HG02970 (cell line): ENCODE results near the gene GZF1.

Experiments
- ATAC-seq: cut with Tn5 transposase; IDR thresholded peaks from one replicate; pipeline ENCODE4 v1.9.1; 2021; ENCODE audit warnings: mild to moderate bottlenecking, moderate library complexity, moderate number of reproducible peaks; ENCODE audit not compliant: unreplicated experiment, low FRiP score

The GZF1 gene

DNA sequence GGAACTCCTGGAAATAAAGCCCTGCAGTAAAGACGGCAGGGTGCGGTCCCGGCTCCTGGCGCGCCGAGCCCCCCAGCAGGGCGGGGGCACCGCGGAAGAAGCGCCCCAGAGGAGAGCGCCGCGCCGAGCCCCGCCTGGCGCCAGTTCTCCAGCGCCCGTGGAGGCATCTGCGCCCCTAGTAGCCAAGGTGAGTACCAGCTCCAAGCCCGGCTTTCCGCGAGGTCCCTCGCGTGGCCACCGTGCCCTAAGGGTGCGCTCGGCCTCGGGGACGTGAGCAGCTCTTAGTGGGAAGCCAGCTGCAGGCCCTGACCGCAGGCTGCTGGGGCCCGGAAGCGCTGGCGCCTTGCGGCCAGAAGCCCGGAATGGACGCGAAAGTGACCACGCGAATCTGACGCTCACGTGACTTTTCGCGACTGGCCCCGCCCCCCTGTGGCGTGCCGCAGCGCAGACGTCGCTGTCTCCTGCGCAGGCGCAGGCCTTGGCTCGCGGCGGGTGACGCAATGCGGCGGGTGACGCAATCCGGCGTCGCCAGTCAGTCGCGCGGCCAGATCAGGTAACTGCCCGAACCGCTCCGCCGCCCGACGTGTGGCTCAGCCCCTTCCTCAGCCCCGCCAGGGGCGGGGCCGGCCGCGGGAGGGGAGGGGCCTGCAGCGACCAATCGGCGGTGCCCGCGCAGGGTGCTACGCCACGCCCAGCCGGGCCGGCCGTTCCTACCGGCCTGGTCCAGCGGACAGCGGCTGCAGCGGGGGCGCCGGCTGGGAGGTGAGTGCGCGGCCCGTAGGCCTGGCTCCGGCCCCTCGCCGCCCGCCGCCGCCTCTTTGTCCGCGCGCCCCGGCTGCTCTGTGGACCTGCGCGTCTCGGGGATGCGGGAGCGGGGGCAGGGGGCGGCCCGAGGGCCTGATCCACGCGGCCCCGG, at the start of gene GZF1:
GZF1 (plus strand) TSS at position 707 of the 916 bp plus-strand sequence. CDS start 2,202 bp downstream, outside the sequence.
- peak; percentile 75 for ATAC-seq

GRCh38 chr20:23313271-23313670, 48.7 kb upstream of the GZF1 start:
- no peak for ATAC-seq

- no peak for ATAC-seq
Measured at GRCh38 chr20:23314699-23315098, 47.3 kb upstream of the GZF1 start.

DNA sequence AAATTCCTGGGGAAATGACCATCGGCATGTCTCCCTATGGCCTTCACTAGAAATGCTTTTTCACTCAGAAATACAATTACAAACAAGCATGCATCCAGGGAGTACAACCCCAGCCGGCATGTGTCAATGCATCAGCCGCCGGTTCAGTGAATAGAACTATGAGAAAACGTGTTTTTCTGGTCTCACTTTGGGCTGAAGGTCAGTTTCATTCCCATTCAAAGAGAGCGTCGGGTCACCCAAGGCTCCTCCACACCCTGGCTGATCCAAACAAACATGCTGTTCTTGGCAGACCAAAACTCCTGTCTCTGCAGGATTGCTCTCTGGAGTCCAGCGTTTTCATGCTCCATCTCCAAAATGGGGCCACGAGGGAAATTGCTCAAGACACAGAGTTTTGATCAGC, 46.9 kb upstream of the GZF1 start:
- ATAC-seq = no peak

GRCh38 chr20:23316626-23317025, 45.4 kb upstream of the GZF1 start:
- no peak for ATAC-seq

DNA sequence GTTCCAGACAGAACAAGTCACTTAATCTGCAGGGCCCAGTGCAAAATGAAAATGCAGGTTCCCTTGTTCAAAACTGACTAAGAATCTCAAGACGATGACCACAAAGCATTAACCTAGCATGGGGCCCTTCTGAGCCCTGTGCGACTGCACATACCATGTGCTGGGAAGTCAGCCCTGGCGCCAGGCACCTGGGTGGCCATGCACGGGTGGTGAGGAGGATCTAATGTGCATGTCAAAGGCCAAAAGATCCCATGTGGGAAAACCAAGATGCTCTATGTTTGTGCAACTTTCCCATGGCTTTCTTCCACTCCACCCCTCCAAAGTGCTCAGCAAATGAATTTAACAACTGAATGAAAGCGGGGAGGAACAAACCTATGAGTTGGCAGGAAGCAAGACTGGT, 44.9 kb upstream of the GZF1 start:
- no peak for ATAC-seq

GRCh38 chr20:23318347-23318746, 43.6 kb upstream of the GZF1 start:
- no peak for ATAC-seq

GRCh38 chr20:23320317-23320716, 41.7 kb upstream of the GZF1 start:
- no peak for ATAC-seq

DNA sequence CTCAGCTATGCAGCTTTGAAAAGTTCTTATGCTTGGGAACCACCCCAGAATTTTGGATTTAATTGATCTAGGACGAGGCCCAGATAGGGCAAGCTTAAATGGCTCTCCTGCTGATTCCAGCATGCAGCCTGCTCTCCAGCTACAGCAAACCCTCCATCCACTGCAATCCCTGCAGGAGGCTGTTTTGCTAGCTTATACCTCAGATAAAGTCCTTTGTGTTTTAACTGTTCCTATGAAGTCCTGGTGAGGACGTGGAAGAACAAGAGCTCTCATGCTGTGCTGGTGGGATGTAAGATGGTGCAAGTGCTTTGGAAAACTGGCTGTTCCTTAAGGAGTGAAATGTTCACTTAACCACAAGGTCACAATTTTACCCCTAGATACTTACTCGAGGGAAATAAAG, 36.9 kb upstream of the GZF1 start:
- ATAC-seq = no peak

GRCh38 chr20:23326774-23327173, 35.2 kb upstream of the GZF1 start:
- no peak for ATAC-seq

GRCh38 chr20:23327617-23328333, 34.2 kb upstream of the GZF1 start:
- ATAC-seq = no peak

- no peak for ATAC-seq
Measured at GRCh38 chr20:23331450-23332350, 30.3 kb upstream of the GZF1 start.

DNA sequence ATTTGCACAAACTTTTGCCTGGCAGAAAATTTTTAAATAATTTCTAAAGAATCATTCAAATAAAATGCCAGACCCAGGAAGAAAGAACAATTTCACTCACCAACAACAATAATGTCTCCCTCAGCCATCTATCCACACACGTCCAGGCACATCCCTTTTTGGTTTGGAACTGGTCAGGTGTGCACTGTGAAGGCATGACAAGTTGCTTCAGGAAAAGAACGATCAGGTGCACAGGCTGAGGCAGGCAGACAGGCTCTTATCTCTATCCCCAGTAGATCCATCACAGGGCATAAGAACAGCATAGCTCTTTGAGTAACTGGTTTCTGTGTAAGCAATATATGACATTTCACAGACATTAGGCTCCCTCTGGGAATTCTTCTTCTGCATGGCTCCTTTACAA, 29.5 kb upstream of the GZF1 start:
- ATAC-seq = no peak

DNA sequence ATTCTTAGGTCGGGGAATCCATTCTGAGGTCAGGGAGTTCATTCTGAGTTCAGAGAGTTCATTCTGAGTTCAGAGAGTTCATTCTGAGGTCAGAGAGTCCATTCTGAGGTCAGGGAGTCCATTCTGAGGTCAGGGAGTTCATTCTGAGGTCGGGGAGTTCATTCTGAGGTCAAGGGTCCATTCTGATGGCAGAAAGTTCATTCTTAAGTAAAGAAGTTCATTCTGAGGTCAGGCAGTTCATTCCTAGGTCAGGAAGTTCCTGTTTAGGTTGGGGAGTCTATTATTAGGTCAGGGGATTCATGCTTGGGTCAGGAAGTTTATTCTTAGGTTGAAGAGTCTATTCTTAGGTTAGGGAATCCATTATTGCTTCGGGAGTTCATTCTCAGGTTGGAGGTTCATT, 27.9 kb upstream of the GZF1 start:
- ATAC-seq = no peak

DNA sequence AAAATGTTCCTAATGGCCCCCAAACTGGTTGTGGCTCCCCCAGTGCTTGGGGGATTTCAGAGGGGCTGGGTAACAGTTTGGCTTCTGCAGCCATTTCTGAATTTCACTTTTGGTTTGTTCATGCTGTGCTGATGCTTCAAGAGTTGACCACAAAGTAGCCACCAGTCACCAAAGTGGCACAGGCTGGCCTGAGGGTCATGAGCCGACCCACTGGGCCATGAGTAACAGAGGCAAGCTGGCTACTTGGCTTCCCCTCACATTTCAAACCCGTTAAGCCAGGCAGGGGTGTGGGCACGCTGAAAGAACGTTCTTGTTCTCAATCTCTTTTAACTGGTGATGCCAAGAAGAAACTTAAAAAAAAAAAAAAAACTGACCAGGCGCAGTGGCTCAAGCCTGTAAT, 26.5 kb upstream of the GZF1 start:
- no peak for ATAC-seq

DNA sequence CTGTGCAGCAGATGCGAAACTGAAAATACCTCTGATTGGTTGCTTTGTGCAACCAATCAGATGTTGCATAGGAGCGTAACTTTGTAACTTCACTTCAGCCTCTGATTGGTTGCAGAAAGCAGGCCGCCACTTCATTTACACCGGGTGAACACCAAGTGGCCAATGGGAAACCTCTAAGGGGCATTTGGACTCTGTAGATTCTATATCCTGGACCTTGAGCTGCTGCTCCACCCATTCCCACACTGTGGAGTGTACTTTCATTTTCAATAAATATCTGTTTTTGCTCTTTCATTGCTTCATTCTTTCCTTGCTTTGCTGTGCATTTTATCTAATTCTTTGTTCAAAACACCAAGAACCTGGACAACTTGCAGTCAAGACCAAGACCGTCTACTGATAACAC, 25.5 kb upstream of the GZF1 start:
- no peak for ATAC-seq

- no peak for ATAC-seq
Measured at GRCh38 chr20:23337312-23337711, 24.7 kb upstream of the GZF1 start.

- no peak for ATAC-seq
Measured at GRCh38 chr20:23339986-23340385, 22.0 kb upstream of the GZF1 start.

DNA sequence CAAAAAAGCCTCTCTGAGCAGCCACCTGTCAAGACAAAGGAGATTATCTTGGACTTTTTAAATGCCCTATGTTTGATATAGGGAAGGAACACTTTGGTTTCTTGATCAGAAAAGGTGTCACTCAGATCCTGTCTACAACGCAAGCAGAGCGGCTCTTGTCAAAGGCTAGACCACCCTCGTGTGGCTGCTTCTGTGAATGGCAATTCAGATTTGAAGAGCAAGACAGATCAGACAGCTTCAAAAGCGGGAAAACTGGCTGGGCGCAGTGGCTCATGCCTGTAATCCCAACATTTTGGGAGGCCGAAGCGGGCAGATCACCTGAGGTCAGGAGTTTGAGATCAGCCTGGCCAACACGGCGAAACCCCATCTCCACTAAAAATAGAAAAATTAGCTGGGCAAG, 21.5 kb upstream of the GZF1 start:
- ATAC-seq = no peak

DNA sequence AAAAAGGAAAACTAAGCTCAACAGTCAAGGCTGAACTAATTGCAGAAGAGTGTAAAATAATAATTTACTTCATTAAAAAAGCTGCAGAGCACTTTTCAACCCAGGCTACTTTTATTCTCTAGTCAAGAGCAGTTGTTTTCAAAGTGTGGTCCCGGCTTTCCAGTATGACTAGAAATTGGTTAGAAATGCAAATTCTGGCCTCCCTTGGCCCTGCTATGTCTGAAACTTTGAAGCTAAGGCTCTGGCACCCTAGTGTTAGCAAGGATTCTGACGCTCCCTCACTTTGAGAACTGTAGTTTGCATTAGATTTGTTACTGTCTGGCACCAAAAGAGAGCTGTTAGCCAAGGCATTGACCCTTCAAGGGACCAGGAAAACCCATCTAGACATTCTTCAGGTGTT, 20.9 kb upstream of the GZF1 start:
- ATAC-seq = no peak

DNA sequence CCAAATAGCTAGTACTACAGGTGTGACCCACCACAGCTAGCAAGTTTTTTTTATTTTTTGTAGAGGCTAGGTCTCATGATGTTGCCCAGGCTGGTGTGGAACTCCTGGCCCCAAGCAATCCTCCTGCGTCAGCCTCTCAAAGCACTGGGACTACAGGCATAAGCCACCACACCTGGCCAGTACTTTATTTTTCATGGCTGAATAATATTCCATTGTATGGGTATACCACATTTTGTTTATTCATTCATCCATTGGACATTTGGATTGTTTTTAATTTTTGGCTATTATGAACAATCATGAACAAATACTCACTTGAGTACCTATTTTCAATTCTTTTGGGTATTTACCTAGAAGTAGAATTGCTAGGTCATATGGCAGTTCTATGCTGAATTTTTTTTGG, 18.4 kb upstream of the GZF1 start:
- ATAC-seq = no peak
